ENCODE measurements around the gene LASP1.
"Not testable (repeated sequence)": the region's sequence is repeated elsewhere in the genome, so short reads cannot be mapped to it uniquely, and the experiment has no call there.

Gene LASP1

DNA sequence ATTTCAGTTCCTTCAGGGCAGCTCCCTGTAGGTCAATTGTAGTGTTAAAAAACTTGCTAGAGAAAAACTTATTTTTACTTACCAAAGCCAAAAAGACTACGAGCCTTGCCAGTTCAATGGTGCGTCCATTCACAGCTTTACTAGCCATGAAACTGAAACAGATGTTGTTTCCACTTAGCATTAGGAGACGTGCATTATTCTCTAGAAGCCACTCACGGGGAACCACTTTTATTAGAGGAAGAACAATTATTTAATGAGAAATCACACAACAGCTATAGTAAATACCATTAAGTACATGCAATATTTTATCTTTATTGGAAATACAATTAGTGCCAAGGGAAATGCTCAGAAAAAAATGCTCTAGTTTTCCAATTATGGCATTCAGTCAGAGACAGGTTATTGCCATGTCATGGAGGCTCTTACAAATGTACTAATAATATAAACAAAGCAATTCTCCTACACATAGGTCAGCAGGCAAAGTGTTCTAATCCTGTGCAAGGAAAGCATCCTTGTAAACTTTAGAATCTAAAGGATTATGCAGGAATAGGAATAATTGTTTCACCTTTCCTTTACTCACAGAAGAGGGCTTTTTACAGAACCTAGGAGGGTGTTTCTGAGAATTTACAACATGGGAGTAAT is 73.0 kb downstream of the LASP1 start:
- DNase-seq = no peak

DNA sequence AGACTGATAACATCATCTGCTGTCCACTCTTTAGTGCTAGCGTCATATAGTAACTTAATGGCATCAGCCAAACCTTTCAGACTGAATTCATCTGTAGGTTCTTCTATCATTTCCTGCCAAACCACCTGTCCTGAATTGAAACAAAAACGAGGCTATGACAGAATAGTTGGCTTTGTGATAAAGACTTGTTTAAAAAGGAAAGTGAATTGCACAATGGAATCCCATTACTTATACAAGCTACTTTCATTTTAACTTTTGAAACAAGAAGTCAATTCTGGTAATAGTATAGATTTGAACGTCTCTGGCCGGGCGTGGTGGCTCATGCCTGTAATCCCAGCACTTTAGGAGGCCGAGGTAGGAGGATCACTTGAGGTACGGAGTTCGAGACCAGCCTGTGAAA is 73.7 kb downstream of the LASP1 start:
- no peak for DNase-seq

DNA sequence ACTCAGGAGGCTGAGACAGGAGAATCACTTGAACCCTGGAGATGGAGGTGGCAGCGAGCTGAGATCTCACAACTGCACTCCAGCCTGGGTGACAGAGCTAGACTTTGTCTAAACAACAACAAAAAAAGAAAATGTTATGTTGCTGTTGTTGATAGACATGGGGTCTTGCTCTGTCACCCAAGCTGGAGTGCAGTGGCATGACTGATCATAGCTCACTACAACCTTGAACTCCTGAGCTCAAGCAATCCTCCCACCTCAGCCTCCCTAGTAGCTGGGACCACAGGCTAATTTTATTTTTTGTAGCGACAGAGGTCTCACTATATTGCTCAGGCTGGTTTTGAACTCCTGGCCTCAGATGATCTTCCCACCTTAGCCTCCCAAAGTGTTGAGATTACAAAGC is 77.3 kb downstream of the LASP1 start:
- no peak for DNase-seq

DNA sequence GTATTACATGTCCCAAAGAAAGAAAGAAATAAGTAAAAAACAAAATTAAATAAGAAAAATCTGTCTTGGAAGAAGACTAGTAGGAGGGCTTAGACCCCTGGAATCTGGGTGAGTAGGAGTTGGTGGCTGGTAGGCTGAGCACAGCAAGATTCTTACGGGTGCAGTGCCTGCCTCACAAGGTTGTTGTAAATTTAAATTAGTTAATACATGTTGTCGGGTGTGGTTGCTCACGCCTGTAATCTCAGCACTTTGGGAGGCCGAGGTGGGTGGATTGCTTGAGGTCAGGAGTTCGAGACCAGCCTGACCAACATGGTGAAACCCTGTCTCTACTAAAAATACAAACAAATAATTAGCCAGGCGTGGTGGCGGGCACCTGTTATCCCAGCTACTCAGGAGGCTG is 83.9 kb downstream of the LASP1 start:
- not testable (repeated sequence) for DNase-seq

DNA sequence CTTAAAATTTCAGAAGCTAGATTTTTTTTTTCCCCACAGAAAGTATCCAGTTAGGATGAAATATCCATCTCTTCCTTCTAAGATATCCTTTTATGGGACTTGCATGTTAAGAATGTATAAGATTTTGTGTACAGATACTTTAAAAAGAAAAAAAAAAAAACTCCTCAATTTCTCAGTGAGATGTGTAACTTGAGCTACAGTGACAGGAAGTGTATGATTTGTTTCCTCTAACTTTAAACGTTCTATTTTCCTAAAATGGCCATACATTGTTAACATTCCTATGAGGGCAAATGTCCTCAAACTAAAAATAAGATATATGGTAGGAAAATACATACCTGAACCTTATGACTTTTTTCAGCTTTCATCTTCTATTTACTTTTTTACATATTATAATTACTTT is 88.5 kb downstream of the LASP1 start:
- DNase-seq = peak; percentile 80

DNA sequence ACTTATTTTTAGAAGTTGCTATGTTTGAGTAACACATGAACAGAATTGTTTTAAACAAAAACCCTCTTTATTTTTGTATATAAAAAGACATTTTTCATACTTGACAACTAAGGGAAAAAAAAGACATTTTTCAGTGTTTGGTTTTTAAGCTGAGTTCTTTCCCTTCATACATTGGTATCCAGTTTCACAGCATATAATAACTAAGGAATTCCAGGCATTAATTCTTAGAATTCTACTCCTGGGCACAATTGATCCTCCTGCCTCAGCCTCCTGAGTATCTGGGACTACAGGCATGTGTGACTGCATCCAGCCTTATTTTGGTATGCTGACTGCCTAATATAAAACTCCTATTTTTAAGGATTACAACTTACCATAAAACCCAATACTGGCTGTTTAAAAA is 88.9 kb downstream of the LASP1 start:
- peak; percentile 87 for DNase-seq

DNA sequence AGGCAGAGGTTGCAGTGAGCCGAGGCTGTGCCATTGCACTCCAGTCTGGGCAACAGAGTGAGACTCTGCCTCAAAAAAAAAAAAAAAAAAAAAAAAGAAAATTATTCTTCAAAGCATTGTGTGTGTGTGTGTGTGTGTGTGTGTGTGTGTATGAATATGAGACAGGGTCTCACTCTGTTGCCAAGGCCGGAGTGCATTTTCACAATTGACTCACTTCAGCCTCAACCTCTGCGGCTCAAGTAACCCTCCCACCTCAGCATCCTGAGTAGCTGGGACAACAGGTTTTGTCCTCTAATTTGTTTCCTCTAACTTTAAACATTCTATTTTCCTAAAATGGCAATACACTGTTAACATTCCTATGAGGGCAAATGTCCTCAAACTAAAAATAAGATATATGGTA is 89.7 kb downstream of the LASP1 start:
- DNase-seq = no peak

DNA sequence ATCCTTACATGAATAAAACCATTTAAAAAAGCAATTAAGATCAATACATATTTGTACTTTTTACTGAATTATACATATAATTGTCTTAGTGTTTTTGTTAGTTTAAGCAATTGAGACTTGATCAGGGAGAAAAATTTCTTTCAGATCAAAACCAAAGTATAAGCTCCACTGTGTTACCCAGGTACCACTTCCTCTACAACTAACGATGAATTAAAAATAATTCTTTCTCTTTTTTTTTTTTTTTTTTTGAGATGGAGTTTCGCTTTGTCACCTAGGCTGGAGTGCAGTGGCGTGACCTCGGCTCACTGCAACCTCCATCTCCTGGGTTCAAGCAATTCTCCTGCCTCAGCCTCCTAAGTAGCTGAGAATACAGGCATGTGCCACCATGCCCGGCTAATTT is 90.5 kb downstream of the LASP1 start:
- no peak for DNase-seq

DNA sequence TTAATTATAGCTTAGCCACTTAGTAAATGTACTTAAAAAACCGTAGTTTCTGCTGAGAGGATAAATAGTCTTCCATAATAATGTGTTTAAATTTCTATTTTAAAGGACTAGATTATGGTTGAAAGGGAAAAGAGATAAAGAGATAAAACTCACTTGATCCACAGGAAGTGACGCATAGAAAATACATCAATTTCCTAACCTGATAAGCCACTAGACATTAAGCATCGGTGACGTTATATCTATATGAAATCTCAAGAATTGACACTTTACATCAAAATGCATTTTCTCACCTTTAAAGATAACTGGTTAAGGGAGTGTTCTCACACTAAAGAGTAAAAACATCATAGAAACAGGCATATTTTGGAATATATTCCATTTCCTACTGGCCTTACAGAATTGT is 91.6 kb downstream of the LASP1 start:
- DNase-seq = no peak

DNA sequence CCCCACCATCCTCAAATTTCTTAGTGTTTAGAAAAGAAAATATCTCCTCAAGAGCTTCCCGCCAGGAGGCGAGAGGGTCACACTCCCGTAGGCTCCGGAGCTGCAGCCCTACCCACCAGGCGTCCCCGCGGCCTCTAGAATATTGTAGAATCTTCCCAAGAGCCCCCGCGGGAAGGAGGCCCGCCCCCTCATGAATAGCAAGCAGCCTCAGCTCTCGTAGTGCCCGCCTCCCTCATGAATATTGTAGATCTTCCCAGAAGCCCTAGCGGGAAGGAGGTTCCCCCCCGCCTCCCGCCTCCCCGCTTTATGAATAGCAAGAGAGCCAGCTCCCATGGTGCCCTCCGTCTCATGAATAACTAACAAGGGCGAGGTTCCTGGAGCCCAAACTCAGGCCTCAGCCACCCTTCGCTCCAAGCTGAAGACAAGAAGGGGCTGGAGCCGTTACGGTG is 97.5 kb downstream of the LASP1 start, which contains the start of gene FBXO47:
Gene FBXO47 (minus strand): TSS at position 114 of the 449 bp plus-strand sequence. CDS start 4,378 bp downstream, outside the sequence.
- peak; percentile 89 for DNase-seq

DNA sequence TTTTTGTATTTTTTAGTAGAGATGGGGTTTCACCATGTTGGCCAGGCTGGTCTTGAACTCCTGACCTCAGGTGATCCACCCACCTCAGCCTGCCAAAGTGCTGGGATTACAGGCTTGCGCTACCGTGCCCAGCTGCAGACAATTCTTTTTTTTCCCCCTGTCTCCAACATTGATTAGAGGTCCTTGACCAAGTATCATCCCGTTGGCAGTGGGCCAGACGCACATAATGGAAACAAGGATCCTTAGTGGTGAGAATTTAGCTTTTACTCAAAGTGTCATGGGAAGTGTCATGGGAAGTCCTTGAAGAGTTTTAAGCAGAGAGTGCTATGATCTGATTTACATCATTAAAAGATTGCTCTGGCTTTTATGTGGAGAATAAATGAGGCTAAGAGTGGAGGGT is 99.4 kb downstream of the LASP1 start:
- DNase-seq = no peak

DNA sequence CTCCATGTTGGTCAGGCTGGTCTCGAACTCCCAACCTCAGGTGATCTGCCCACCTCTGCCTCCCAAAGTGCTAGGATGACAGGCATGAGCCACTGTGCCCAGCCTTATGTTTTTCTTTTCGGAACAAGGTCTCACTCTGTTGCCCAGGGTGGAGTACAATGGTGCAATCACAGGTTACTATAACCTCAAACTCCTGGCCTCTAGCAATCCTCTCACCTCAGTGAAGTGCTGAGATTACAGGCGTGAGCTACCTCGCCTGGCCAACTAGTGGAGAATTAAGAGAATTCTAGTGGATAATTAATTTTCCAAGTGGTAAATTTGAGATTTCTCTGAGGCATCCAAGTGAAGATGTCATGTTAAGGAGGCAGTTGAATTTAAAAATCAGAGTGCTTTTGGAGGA is 100.3 kb downstream of the LASP1 start:
- no peak for DNase-seq

DNA sequence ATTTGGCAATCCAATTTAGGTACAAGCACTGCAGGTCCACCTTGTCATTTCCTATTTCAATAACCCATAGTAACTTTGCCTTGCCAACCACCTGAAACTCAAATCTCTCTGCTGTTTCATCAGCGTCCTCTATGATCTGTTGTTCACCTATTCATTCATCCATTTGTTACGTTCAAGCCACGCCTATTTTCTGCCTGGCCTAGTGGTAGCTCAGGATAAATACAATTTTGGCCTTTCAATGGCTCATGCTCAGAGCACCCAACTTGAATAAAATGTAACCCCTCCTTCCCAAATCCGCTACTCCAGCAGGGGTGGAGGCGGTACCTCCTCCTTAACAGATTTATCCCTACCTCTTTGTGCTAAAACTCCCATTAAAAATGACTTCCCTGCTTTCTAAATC is 100.9 kb downstream of the LASP1 start:
- no peak for DNase-seq
